Measurements from ENCODE around the gene ZNF436. TPM values are rescaled to one million over a fixed set of nuclear protein-coding genes. Genes with fewer than 3 reads are reported as not detected.

Gene ZNF436
- polyA plus RNA-seq, 1 donor from 2014 or later: 27.1 TPM

GRCh38 chr1:23401313-23401712 is 31.7 kb upstream of the ZNF436 start:
- Histone ChIP-seq H3K36me3 (ENCODE audit: insufficient read depth, low read length) (no peaks in the 10 kb centered on the region), H3K27ac (ENCODE audit: low read length) (no peak overlapping the region), H3K79me2 (replicated peaks; ENCODE audit: insufficient read depth, low read length) (no peaks in the 10 kb centered on the region), H3K9me2 (ENCODE audit: insufficient read depth, low read length) (no peaks in the 10 kb centered on the region), H3K4me3 (ENCODE audit: low read length) (no peak overlapping the region), H3K9me3 (ENCODE audit: low read length) (no peaks in the 10 kb centered on the region), H3K9ac (ENCODE audit: low read length) (no peak overlapping the region), H3K4me2 (ENCODE audit: low read length) (no peak overlapping the region), H3F3A (ENCODE audit: insufficient read depth, low read length, poor library complexity, severe bottlenecking) (no peaks in the 10 kb centered on the region), H4K20me1 (ENCODE audit: insufficient read depth) (no peaks in the 10 kb centered on the region), H3K27me3 (ENCODE audit: insufficient read depth, low read depth, low read length) (no peaks in the 10 kb centered on the region), H2AFZ (ENCODE audit: low read depth, low read length) (no peak overlapping the region)
- TF ChIP-seq POLR2AphosphoS5 (IDR thresholded peaks at IDR 0.05) (no peak), RAD21 (conservative IDR thresholded peaks at IDR 0.05) (no peak), MXI1 (conservative IDR thresholded peaks at IDR 0.05; ENCODE audit: poor library complexity, severe bottlenecking) (no peak), SMC3 (conservative IDR thresholded peaks at IDR 0.05; ENCODE audit: poor library complexity) (no peak), TAF1 (IDR thresholded peaks at IDR 0.05; ENCODE audit: low read depth) (no peak), EZH2 (IDR thresholded peaks at IDR 0.05; ENCODE audit: borderline replicate concordance, insufficient read depth, low read length, poor library complexity, severe bottlenecking) (no peak), EP300 (conservative IDR thresholded peaks at IDR 0.05; ENCODE audit: poor library complexity, severe bottlenecking) (no peak)
- TF ChIP-seq, protein P1, sequence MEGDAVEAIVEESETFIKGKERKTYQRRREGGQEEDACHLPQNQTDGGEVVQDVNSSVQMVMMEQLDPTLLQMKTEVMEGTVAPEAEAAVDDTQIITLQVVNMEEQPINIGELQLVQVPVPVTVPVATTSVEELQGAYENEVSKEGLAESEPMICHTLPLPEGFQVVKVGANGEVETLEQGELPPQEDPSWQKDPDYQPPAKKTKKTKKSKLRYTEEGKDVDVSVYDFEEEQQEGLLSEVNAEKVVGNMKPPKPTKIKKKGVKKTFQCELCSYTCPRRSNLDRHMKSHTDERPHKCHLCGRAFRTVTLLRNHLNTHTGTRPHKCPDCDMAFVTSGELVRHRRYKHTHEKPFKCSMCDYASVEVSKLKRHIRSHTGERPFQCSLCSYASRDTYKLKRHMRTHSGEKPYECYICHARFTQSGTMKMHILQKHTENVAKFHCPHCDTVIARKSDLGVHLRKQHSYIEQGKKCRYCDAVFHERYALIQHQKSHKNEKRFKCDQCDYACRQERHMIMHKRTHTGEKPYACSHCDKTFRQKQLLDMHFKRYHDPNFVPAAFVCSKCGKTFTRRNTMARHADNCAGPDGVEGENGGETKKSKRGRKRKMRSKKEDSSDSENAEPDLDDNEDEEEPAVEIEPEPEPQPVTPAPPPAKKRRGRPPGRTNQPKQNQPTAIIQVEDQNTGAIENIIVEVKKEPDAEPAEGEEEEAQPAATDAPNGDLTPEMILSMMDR (IDR thresholded peaks at IDR 0.05; ENCODE audit: poor library complexity, severe bottlenecking): no peak
- TF ChIP-seq, protein P2, sequence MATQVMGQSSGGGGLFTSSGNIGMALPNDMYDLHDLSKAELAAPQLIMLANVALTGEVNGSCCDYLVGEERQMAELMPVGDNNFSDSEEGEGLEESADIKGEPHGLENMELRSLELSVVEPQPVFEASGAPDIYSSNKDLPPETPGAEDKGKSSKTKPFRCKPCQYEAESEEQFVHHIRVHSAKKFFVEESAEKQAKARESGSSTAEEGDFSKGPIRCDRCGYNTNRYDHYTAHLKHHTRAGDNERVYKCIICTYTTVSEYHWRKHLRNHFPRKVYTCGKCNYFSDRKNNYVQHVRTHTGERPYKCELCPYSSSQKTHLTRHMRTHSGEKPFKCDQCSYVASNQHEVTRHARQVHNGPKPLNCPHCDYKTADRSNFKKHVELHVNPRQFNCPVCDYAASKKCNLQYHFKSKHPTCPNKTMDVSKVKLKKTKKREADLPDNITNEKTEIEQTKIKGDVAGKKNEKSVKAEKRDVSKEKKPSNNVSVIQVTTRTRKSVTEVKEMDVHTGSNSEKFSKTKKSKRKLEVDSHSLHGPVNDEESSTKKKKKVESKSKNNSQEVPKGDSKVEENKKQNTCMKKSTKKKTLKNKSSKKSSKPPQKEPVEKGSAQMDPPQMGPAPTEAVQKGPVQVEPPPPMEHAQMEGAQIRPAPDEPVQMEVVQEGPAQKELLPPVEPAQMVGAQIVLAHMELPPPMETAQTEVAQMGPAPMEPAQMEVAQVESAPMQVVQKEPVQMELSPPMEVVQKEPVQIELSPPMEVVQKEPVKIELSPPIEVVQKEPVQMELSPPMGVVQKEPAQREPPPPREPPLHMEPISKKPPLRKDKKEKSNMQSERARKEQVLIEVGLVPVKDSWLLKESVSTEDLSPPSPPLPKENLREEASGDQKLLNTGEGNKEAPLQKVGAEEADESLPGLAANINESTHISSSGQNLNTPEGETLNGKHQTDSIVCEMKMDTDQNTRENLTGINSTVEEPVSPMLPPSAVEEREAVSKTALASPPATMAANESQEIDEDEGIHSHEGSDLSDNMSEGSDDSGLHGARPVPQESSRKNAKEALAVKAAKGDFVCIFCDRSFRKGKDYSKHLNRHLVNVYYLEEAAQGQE (IDR thresholded peaks at IDR 0.05; ENCODE audit: borderline replicate concordance): no peak

DNA sequence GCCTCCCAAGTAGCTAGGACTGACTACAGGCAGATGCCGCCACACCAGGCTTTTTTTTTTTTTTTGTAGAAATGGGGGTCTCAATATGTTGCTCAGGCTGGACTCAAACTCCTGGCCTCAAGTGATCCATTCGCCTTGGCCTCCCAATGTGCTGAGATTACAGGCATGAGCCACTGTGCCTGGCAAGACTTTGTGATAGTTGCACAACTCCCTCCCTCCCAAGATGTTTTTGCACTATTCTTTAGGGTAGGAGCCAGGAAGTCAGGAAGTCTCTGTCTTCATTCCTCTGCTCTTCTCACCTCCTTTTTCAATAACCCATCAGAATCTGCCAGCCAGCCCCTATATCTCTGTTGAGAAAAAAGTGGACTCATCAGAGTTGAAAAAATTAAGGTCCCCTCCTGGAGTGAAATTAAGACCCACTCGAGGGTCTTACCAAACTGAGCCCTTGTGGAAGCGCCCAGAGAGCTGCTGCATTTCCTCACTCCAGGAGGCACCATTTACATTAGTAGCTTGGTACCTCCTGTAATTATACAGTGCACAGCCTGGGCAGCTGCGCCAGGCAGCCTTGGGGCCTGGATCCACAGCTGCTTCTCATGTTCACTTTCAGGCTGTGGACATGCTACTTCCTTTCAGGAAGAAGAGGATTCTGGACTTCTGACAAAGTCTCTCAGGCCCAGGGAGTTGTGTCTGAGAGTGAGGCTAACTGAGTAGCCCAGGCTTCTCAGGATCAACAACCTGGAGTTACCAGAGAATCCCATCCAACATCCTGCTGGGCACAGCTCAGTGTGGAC is 30.9 kb upstream of the ZNF436 start:
- H3K27ac ChIP-seq (ENCODE audit: low read length): no peak overlapping the region
- no peak overlapping the region for H3K9ac ChIP-seq (ENCODE audit: low read length)
- H3K79me2 ChIP-seq (replicated peaks; ENCODE audit: insufficient read depth, low read length): no peaks in the 10 kb centered on the region
- no peaks in the 10 kb centered on the region for H3K27me3 ChIP-seq (ENCODE audit: insufficient read depth, low read depth, low read length)
- H3K9me2 ChIP-seq (ENCODE audit: insufficient read depth, low read length): no peaks in the 10 kb centered on the region
- no peak overlapping the region for H3K4me3 ChIP-seq (ENCODE audit: low read length)
- TF ChIP-seq, protein P2 (IDR thresholded peaks at IDR 0.05; ENCODE audit: borderline replicate concordance): no peak
- TF ChIP-seq TAF1 (IDR thresholded peaks at IDR 0.05; ENCODE audit: low read depth) (no peak), RAD21 (conservative IDR thresholded peaks at IDR 0.05) (no peak), EP300 (conservative IDR thresholded peaks at IDR 0.05; ENCODE audit: poor library complexity, severe bottlenecking) (no peak), MXI1 (conservative IDR thresholded peaks at IDR 0.05; ENCODE audit: poor library complexity, severe bottlenecking) (no peak), POLR2AphosphoS5 (IDR thresholded peaks at IDR 0.05) (no peak), SMC3 (conservative IDR thresholded peaks at IDR 0.05; ENCODE audit: poor library complexity) (no peak), EZH2 (IDR thresholded peaks at IDR 0.05; ENCODE audit: borderline replicate concordance, insufficient read depth, low read length, poor library complexity, severe bottlenecking) (no peak)
- TF ChIP-seq, protein P1 (IDR thresholded peaks at IDR 0.05; ENCODE audit: poor library complexity, severe bottlenecking): no peak
- H3F3A ChIP-seq (ENCODE audit: insufficient read depth, low read length, poor library complexity, severe bottlenecking): no peaks in the 10 kb centered on the region
- H2AFZ ChIP-seq (ENCODE audit: low read depth, low read length): no peak overlapping the region
- no peak overlapping the region for H3K4me2 ChIP-seq (ENCODE audit: low read length)
- no peaks in the 10 kb centered on the region for H4K20me1 ChIP-seq (ENCODE audit: insufficient read depth)
- H3K9me3 ChIP-seq (ENCODE audit: low read length): no peaks in the 10 kb centered on the region
- H3K36me3 ChIP-seq (ENCODE audit: insufficient read depth, low read length): no peaks in the 10 kb centered on the region

All from neural cell (in vitro differentiated cells).